SK-N-SH (cell line): ENCODE measurements around the gene NR1D2. TPM values are rescaled to one million over a fixed set of nuclear protein-coding genes. Genes with fewer than 3 reads are reported as not detected.

Source experiments
- CTCF ChIA-PET: fragments of 300-600, 350-600 bp; formaldehyde crosslinking; extraction: SDS; loops from one replicate; lab custom pipeline; 2021; lab: Yijun Ruan, JAX
- POLR2A ChIA-PET: fragments of 350-600 bp; sonication (Branson Sonifier 250); formaldehyde crosslinking; extraction: SDS; loops from one replicate; lab custom pipeline; 2020; ENCODE audit warnings: antibody characterized with exemption, inconsistent platforms; lab: Yijun Ruan, JAX
- DNase-seq: peaks from one replicate; pipeline ENCODE4 v3.0.0; 2012
- H2AFZ ChIP-seq: fragments of 200-600 bp; sonication (generic); 2 replicates; pipeline ENCODE4 v1.8.1; 2016; ENCODE audit warnings: antibody characterized with exemption, mild to moderate bottlenecking, low read depth
- H3F3A ChIP-seq: fragments of 200-600 bp; sonication (generic); replicated peaks from 2 replicates; pipeline ENCODE3; 2016; ENCODE audit warnings: antibody characterized with exemption, mild to moderate bottlenecking; ENCODE audit not compliant: insufficient read depth
- H3K27ac ChIP-seq, 2 experiments: fragments of 200-500 bp in 1 of 2; fragments of 200-600 bp in 1 of 2; sonication (Bioruptor generic) in 1 of 2; sonication (generic), shearing (Covaris generic) in 1 of 2; 2 replicates each; pipeline versions ENCODE4 v1.5.1 to v1.6.1; 2014 to 2016; ENCODE audit warnings: low read depth in 2 of 2, inconsistent platforms in 1 of 2, low read length in 1 of 2, mild to moderate bottlenecking in 1 of 2, mixed read lengths in 1 of 2
- H3K27me3 ChIP-seq: fragments of 200-600 bp; sonication (generic), shearing (Covaris generic); 2 replicates; pipeline ENCODE4 v1.6.1; 2016; ENCODE audit warnings: mixed run types; ENCODE audit not compliant: insufficient read depth
- H3K36me3 ChIP-seq, 2 experiments: fragments of 200-500 bp in 1 of 2; fragments of 200-600 bp in 1 of 2; sonication (Bioruptor generic) in 1 of 2; sonication (generic) in 1 of 2; replicated peaks in 1 of 2; 2 replicates each; pipeline versions ENCODE3 to v1.5.1; 2014 to 2016; ENCODE audit warnings: low read length in 1 of 2, mild to moderate bottlenecking in 1 of 2; ENCODE audit not compliant: insufficient read depth in 2 of 2, control insufficient read depth in 1 of 2
- H3K4me1 ChIP-seq, 2 experiments: fragments of 200-500 bp in 1 of 2; fragments of 200-600 bp in 1 of 2; sonication (Bioruptor generic) in 1 of 2; sonication (generic), shearing (Covaris generic) in 1 of 2; 2 replicates each; pipeline versions ENCODE4 v1.5.1 to v1.6.1; 2014 to 2016; ENCODE audit warnings: low read depth in 1 of 2, low read length in 1 of 2, mixed run types in 1 of 2; ENCODE audit not compliant: insufficient read depth in 2 of 2, control insufficient read depth in 1 of 2
- H3K4me2 ChIP-seq: fragments of 200-600 bp; sonication (generic), shearing (Covaris generic); 2 replicates; pipeline ENCODE4 v1.6.1; 2017; ENCODE audit warnings: mixed run types
- H3K4me3 ChIP-seq, 2 experiments: fragments of 200-500 bp in 1 of 2; fragments of 200-600 bp in 1 of 2; sonication (Bioruptor generic) in 1 of 2; sonication (generic), shearing (Covaris generic) in 1 of 2; 2 replicates each; pipeline versions ENCODE4 v1.5.1 to v1.8.1; 2014 to 2016; ENCODE audit warnings: low read depth in 2 of 2, inconsistent platforms in 1 of 2, low read length in 1 of 2, mild to moderate bottlenecking in 1 of 2, mixed read lengths in 1 of 2, moderate library complexity in 1 of 2
- H3K79me2 ChIP-seq: fragments of 200-600 bp; sonication (generic); 2 replicates; pipeline ENCODE4 v1.8.1; 2017; ENCODE audit warnings: mild to moderate bottlenecking; ENCODE audit not compliant: insufficient read depth
- H3K9ac ChIP-seq: fragments of 200-600 bp; sonication (generic); 2 replicates; pipeline ENCODE4 v1.6.1; 2017; ENCODE audit warnings: mixed run types
- H3K9me2 ChIP-seq: fragments of 200-600 bp; sonication (generic); 2 replicates; pipeline ENCODE4 v1.6.1; 2017; ENCODE audit warnings: mixed run types
- H3K9me3 ChIP-seq: fragments of 200-600 bp; sonication (generic); 2 replicates; pipeline ENCODE4 v1.6.1; 2017; ENCODE audit warnings: mixed run types, mild to moderate bottlenecking, moderate library complexity
- H4K20me1 ChIP-seq: fragments of 200-600 bp; sonication (generic); 2 replicates; pipeline ENCODE4 v1.6.1; 2017; ENCODE audit warnings: mild to moderate bottlenecking, mixed run types; ENCODE audit not compliant: insufficient read depth
- CHD2 ChIP-seq: fragments of 150-350 bp; IDR thresholded peaks from 2 replicates; pipeline ENCODE4 v1.6.1; 2018; ENCODE audit warnings: low read length; ENCODE audit not compliant: partially characterized antibody
- EP300 ChIP-seq, 2 experiments: IDR thresholded peaks; 2 replicates each; pipeline versions ENCODE4 v1.4.0 to v1.6.1; 2012; ENCODE audit warnings: borderline replicate concordance in 1 of 2, low read depth in 1 of 2, low read length in 1 of 2
- GATA2 ChIP-seq: sonication (generic); formaldehyde crosslinking; IDR thresholded peaks from 2 replicates; pipeline ENCODE4 v1.5.0; 2020; ENCODE audit warnings: mild to moderate bottlenecking, missing genetic modification reagents
- IRF3 ChIP-seq: fragments of 150-350 bp; IDR thresholded peaks from 2 replicates; pipeline ENCODE4 v1.6.1; 2016; ENCODE audit warnings: mild to moderate bottlenecking, low read depth, low read length
- MAX ChIP-seq: IDR thresholded peaks from 2 replicates; pipeline ENCODE4 v1.4.0; 2012; ENCODE audit warnings: low read depth
- RCOR1 ChIP-seq: fragments of 150-350 bp; IDR thresholded peaks from 2 replicates; pipeline ENCODE4 v1.6.1; 2017; ENCODE audit warnings: antibody characterized with exemption, low read length
- ZBTB33 ChIP-seq: IDR thresholded peaks from 2 replicates; pipeline ENCODE4 v1.4.0; 2012; ENCODE audit warnings: low read depth, borderline replicate concordance
- WGBS: methylation state at CpG from one replicate; pipeline ENCODE4 v1.1.6; 2017; ENCODE audit warnings: low lambda C conversion rate; 5-methylcytosine and 5-hydroxymethylcytosine counted together
- polyA plus RNA-seq, 3 experiments: library from polyadenylated mRNA; depleted of rRNA; stranded (reverse); fragments of >200 nt; gene quantifications; 2 replicates each; pipeline ENCODE4 v1.2.3, GENCODE V29; 2012
- TF ChIP-seq, protein P1 (sequence below): fragments of 150-350 bp; IDR thresholded peaks from 2 replicates; pipeline ENCODE4 v1.6.1; 2017; ENCODE audit warnings: antibody characterized with exemption, low read length, low read depth, borderline replicate concordance

The NR1D2 gene
- polyA plus RNA-seq, 1 of the 3 experiments (the other 2 are of a cell fraction), result 12.0 TPM

DNA sequence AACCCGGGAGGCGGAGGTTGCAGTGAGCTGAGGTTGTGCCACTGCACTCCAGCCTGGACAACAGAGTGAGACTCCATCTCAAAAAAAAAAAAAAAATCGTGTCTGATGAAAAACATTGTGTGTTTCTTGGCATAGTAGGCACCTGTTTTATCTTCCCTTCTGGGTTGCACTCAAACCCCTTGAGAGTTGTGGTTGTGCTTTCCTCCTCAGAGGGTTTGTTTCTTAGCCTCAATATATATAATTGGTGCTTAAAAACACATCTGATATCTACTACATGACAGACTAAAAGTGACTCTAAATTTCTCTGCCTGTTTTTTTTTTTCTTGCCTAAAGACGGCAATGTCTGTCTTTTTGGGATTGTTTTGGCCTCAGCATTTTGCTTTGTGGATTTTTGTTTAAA, 7.6 kb downstream of the NR1D2 start:
- WGBS, result 87% methylated on average over 4 of the region's 4 CpGs
- no peak overlapping the region for H3K9ac ChIP-seq
- CTCF ChIA-PET, result no interaction called here

DNA sequence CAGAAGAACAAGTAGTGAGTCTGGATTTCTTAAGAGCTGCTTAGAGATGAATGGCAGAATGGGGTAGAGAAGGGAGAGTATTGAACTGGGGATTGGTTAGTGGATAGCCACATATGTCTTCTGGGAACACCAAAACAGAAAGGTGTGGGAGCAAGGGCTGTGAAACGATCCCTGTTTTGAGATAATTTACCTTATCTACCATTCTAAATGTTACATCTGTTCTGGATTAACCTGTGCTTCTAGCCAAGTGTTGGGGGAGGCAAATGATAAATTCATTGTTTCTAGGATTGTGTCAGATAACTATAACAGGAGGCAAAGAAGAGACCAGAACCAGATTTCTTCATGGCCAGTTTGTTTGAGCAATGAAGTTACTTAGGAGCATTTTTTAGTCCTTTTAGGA, 8.4 kb downstream of the NR1D2 start:
- Histone ChIP-seq H3K9me2 (no peaks in the 10 kb centered on the region), H3K36me3 (peaks cover 14 to 31% of the 10 kb centered on the region in 2 experiments), H4K20me1 (peaks cover 94% of the 10 kb centered on the region), H3K4me1 (peaks cover 8 to 23% of the 10 kb centered on the region in 2 experiments), H3K9me3 (no peaks in the 10 kb centered on the region), H3K4me2 (no peak overlapping the region), H3K4me3 (no peak overlapping the region), H3K9ac (no peak overlapping the region), H3K27me3 (no peaks in the 10 kb centered on the region), H3K79me2 (peaks cover 99% of the 10 kb centered on the region), H2AFZ (no peak overlapping the region), H3K27ac (peak overlapping the region in 1 of 2 experiments; percentile 24; a peak in 1 of 4 replicates), H3F3A (peaks cover 10% of the 10 kb centered on the region)
- 47% methylated on average over 1 of the region's 1 CpG for WGBS
- TF ChIP-seq GATA2 (peak; percentile 87), IRF3 (no peak), EP300 (IDR thresholded peaks at IDR 0.05; ENCODE audit: borderline replicate concordance in 1 of 2, low read depth in 1 of 2, low read length in 1 of 2) (peak in 1 of 2 experiments; percentile 49; a peak in 1 of 4 replicates), ZBTB33 (no peak), CHD2 (peak; percentile 23), RCOR1 (peak; percentile 54; the same call in 1 of the 2 replicates)
- POLR2A ChIA-PET, result interaction anchor here (1.6 to 1.7 kb wide), 2 partner anchors 36 to 40 kb away, joined by 3 to 8 read pairs; partner anchors contain the start of genes NKIRAS1 and RPL15
- CTCF ChIA-PET, result interaction anchor here (0.6 to 1.2 kb wide), 2 partner anchors 19 to 145 kb away, joined by 3 read pairs; no protein-coding TSS in a partner anchor
- peak; percentile 26 for DNase-seq

More for the DNA sequence above, 7.6 kb downstream of the NR1D2 start:
- Histone ChIP-seq H2AFZ (no peak overlapping the region), H4K20me1 (peaks cover 94% of the 10 kb centered on the region), H3K9me3 (no peaks in the 10 kb centered on the region), H3K27ac (no peak overlapping the region), H3K9me2 (no peaks in the 10 kb centered on the region), H3F3A (peaks cover 1% of the 10 kb centered on the region), H3K4me2 (no peak overlapping the region), H3K79me2 (peaks cover 100% of the 10 kb centered on the region), H3K27me3 (no peaks in the 10 kb centered on the region), H3K4me1 (peaks cover 8 to 28% of the 10 kb centered on the region in 2 experiments), H3K4me3 (no peak overlapping the region), H3K36me3 (peaks cover 14 to 31% of the 10 kb centered on the region in 2 experiments)
- DNase-seq, result no peak
- TF ChIP-seq, protein P1, sequence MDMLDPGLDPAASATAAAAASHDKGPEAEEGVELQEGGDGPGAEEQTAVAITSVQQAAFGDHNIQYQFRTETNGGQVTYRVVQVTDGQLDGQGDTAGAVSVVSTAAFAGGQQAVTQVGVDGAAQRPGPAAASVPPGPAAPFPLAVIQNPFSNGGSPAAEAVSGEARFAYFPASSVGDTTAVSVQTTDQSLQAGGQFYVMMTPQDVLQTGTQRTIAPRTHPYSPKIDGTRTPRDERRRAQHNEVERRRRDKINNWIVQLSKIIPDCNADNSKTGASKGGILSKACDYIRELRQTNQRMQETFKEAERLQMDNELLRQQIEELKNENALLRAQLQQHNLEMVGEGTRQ, result no peak
- no peak for TF ChIP-seq MAX
- POLR2A ChIA-PET, result interaction anchor here (1.7 kb wide), 1 partner anchor 36 kb away, joined by 8 read pairs; the partner anchor contains the start of genes NKIRAS1 and RPL15
